LoVo (cell line): Measurements from ENCODE around the gene THAP10.

Experiments
- DNase-seq: peaks from one replicate; pipeline ENCODE4 v3.0.0-alpha.2; 2016; ENCODE audit warnings: low spot score

Gene THAP10

GRCh38 chr15:70853973-70854665, 38.1 kb downstream of the THAP10 start, which contains the start of gene LARP6:
Gene LARP6 (minus strand): TSS chr15:70854157. CDS start chr15:70854088, 69 bp downstream.
- DNase-seq: peak; percentile 71

GRCh38 chr15:70853318-70853972, 38.8 kb downstream of the THAP10 start:
- no peak for DNase-seq

GRCh38 chr15:70852501-70853317, 39.5 kb downstream of the THAP10 start:
- no peak for DNase-seq

- DNase-seq: no peak
These were observed 40.3 kb downstream of the THAP10 start for GRCh38 chr15:70851889-70852288.

- no peak for DNase-seq
These were observed 46.5 kb downstream of the THAP10 start for GRCh38 chr15:70845602-70846360.

- DNase-seq: no peak
These were observed 54.8 kb downstream of the THAP10 start for GRCh38 chr15:70837476-70837875.

- no peak for DNase-seq
These were observed 56.4 kb downstream of the THAP10 start for GRCh38 chr15:70835841-70836240.

GRCh38 chr15:70835415-70835814, 56.8 kb downstream of the THAP10 start:
- DNase-seq: no peak

GRCh38 chr15:70834999-70835398, 57.2 kb downstream of the THAP10 start:
- no peak for DNase-seq

GRCh38 chr15:70833861-70834765, 58.1 kb downstream of the THAP10 start:
- peak; percentile 78 for DNase-seq

- no peak for DNase-seq
These were observed 58.8 kb downstream of the THAP10 start for GRCh38 chr15:70833422-70833821.

- no peak for DNase-seq
These were observed 60.1 kb downstream of the THAP10 start for GRCh38 chr15:70832176-70832575.
